ENCODE data around the gene KIAA1614.

KIAA1614 gene

GRCh38 chr1:180925471-180926051 is 12.9 kb downstream of the KIAA1614 start:
- no peak for DNase-seq (ENCODE audit: low read depth in 2 of 3, low spot score in 2 of 3)

- DNase-seq (ENCODE audit: low read depth in 2 of 3, low spot score in 2 of 3) = no peak
Observed at GRCh38 chr1:180926164-180926981, 13.7 kb downstream of the KIAA1614 start.

GRCh38 chr1:180927348-180927747 is 14.7 kb downstream of the KIAA1614 start:
- no peak for DNase-seq (ENCODE audit: low read depth in 2 of 3, low spot score in 2 of 3)

GRCh38 chr1:180927841-180928240 is 15.1 kb downstream of the KIAA1614 start:
- no peak for DNase-seq (ENCODE audit: low read depth in 2 of 3, low spot score in 2 of 3)

GRCh38 chr1:180928331-180929230 is 15.9 kb downstream of the KIAA1614 start:
- DNase-seq (ENCODE audit: low read depth in 2 of 3, low spot score in 2 of 3) = no peak

GRCh38 chr1:180929389-180929788 is 16.7 kb downstream of the KIAA1614 start:
- DNase-seq (ENCODE audit: low read depth in 2 of 3, low spot score in 2 of 3) = no peak

- no peak for DNase-seq (ENCODE audit: low read depth in 2 of 3, low spot score in 2 of 3)
Observed at GRCh38 chr1:180930687-180931086, 18.0 kb downstream of the KIAA1614 start.

GRCh38 chr1:180931529-180931928 is 18.8 kb downstream of the KIAA1614 start:
- no peak for DNase-seq (ENCODE audit: low read depth in 2 of 3, low spot score in 2 of 3)

- no peak for DNase-seq (ENCODE audit: low read depth in 2 of 3, low spot score in 2 of 3)
Observed at GRCh38 chr1:180932378-180932777, 19.7 kb downstream of the KIAA1614 start.

- DNase-seq (ENCODE audit: low read depth in 2 of 3, low spot score in 2 of 3) = no peak
Observed at GRCh38 chr1:180933141-180933540, 20.4 kb downstream of the KIAA1614 start.

GRCh38 chr1:180934563-180934962 is 21.9 kb downstream of the KIAA1614 start:
- no peak for DNase-seq (ENCODE audit: low read depth in 2 of 3, low spot score in 2 of 3)

GRCh38 chr1:180935326-180936109 is 22.8 kb downstream of the KIAA1614 start:
- DNase-seq (ENCODE audit: low read depth in 2 of 3, low spot score in 2 of 3) = no peak

GRCh38 chr1:180936110-180937011 is 23.7 kb downstream of the KIAA1614 start:
- no peak for DNase-seq (ENCODE audit: low read depth in 2 of 3, low spot score in 2 of 3)

GRCh38 chr1:180937012-180937372 is 24.3 kb downstream of the KIAA1614 start:
- DNase-seq (ENCODE audit: low read depth in 2 of 3, low spot score in 2 of 3) = no peak

- no peak for DNase-seq (ENCODE audit: low read depth in 2 of 3, low spot score in 2 of 3)
Observed at GRCh38 chr1:180937624-180938225, 25.0 kb downstream of the KIAA1614 start.

- no peak for DNase-seq (ENCODE audit: low read depth in 2 of 3, low spot score in 2 of 3)
Observed at GRCh38 chr1:180939073-180939710, 26.5 kb downstream of the KIAA1614 start.

- DNase-seq (ENCODE audit: low read depth in 2 of 3, low spot score in 2 of 3) = no peak
Observed at GRCh38 chr1:180939711-180940103, 27.0 kb downstream of the KIAA1614 start.

- DNase-seq (ENCODE audit: low read depth in 2 of 3, low spot score in 2 of 3) = no peak
Observed at GRCh38 chr1:180940445-180940844, 27.7 kb downstream of the KIAA1614 start.

Measured in activated CD8-positive, alpha-beta memory T cell treated with anti-CD3 and anti-CD28 coated beads for 48 hours (primary cell).